Measurements from ENCODE around the gene LMNA. TPM values are rescaled to one million over a fixed set of nuclear protein-coding genes. Genes with fewer than 3 reads are reported as not detected.

The LMNA gene
- total RNA-seq, 1 experiment from 2014 or later: 68.8 TPM

DNA sequence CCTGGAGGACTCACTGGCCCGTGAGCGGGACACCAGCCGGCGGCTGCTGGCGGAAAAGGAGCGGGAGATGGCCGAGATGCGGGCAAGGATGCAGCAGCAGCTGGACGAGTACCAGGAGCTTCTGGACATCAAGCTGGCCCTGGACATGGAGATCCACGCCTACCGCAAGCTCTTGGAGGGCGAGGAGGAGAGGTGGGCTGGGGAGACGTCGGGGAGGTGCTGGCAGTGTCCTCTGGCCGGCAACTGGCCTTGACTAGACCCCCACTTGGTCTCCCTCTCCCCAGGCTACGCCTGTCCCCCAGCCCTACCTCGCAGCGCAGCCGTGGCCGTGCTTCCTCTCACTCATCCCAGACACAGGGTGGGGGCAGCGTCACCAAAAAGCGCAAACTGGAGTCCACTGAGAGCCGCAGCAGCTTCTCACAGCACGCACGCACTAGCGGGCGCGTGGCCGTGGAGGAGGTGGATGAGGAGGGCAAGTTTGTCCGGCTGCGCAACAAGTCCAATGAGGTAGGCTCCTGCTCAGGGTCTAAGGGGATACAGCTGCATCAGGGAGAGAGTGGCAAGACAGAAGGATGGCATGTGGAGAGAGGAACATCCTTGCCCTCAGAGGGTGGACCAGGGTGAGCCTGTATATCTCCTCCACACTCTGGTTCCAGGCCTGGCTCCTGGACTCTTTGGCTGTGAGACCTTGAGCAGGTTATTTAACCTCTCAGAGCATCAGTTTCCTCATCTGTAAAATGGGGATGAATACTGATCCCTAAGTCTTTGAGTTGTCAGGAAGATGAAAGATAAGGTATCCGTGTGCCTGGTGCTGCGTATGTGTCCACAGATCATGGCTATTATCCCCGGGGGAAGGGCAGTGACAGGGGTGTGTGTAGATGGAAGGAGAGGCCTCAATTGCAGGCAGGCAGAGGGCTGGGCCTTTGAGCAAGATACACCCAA is 21.7 kb downstream of the LMNA start (continued):
- TF ChIP-seq ATF6 (CRISPR knock-in tag; IDR thresholded peaks at IDR 0.05): no peak
- TF ChIP-seq CBFB (CRISPR knock-in tag; IDR thresholded peaks at IDR 0.05; ENCODE audit: low read depth): no peak
- no peak for TF ChIP-seq IRF2 (CRISPR knock-in tag; IDR thresholded peaks at IDR 0.05; ENCODE audit: borderline replicate concordance, low read depth)
- no peak for TF ChIP-seq IRF1 (CRISPR knock-in tag; IDR thresholded peaks at IDR 0.05)
- no peak for TF ChIP-seq PRRX2 (CRISPR knock-in tag; IDR thresholded peaks at IDR 0.05)
- no peak for TF ChIP-seq MYBL2 (CRISPR knock-in tag; IDR thresholded peaks at IDR 0.05)
- no peak for TF ChIP-seq STAT6 (CRISPR knock-in tag; conservative IDR thresholded peaks at IDR 0.05; ENCODE audit: low read depth)
- no peak for TF ChIP-seq ETV6 (CRISPR knock-in tag; IDR thresholded peaks at IDR 0.05)

DNA sequence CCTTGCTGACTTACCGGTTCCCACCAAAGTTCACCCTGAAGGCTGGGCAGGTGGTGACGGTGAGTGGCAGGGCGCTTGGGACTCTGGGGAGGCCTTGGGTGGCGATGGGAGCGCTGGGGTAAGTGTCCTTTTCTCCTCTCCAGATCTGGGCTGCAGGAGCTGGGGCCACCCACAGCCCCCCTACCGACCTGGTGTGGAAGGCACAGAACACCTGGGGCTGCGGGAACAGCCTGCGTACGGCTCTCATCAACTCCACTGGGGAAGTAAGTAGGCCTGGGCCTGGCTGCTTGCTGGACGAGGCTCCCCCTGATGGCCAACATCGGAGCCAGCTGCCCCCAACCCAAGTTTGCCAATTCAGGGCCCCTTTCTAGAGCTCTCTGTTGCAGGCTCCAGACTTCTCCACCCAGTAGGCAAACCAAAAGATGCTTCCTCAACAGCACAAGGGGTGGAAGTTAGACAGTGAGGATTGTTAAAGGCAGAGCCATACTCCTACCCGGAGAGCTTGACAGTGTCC is 22.5 kb downstream of the LMNA start:
- no peaks in the 10 kb centered on the region for H3K9me3 Mint-ChIP-seq
- peak; percentile 55 for DNase-seq (ENCODE audit: low spot score)
- H3K4me3 Mint-ChIP-seq: no peak overlapping the region
- H3K27me3 Mint-ChIP-seq (ENCODE audit: low read depth): no peaks in the 10 kb centered on the region
- ChIA-PET CTCF (interaction anchor here (0.6 to 28.0 kb wide), 28 partner anchors 10 to 199 kb away, joined by 3 to 1176 read pairs (median 6); partner anchors contain the start of genes ARHGEF2, BGLAP, LMNA and MEX3A), POLR2A (interaction anchor here (0.6 to 1.0 kb wide), 5 partner anchors 15 to 451 kb away, joined by 3 to 4 read pairs (median 3); no protein-coding TSS in a partner anchor)
- H3K4me1 Mint-ChIP-seq: peaks cover 9% of the 10 kb centered on the region
- H3K36me3 Mint-ChIP-seq: peaks cover 9% of the 10 kb centered on the region
- ATAC-seq: peak; percentile 24; the same call in 1 of the 2 replicates
- no peak overlapping the region for H3K27ac Mint-ChIP-seq
- TF ChIP-seq TEAD4 (CRISPR knock-in tag; IDR thresholded peaks at IDR 0.05): no peak
- TF ChIP-seq, protein P1, sequence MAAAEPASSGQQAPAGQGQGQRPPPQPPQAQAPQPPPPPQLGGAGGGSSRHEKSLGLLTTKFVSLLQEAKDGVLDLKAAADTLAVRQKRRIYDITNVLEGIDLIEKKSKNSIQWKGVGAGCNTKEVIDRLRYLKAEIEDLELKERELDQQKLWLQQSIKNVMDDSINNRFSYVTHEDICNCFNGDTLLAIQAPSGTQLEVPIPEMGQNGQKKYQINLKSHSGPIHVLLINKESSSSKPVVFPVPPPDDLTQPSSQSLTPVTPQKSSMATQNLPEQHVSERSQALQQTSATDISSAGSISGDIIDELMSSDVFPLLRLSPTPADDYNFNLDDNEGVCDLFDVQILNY (CRISPR knock-in tag; IDR thresholded peaks at IDR 0.05): no peak
- no peak for TF ChIP-seq ELF4 (CRISPR knock-in tag; IDR thresholded peaks at IDR 0.05; ENCODE audit: low read depth)
- no peak for TF ChIP-seq ZNF396 (CRISPR knock-in tag; IDR thresholded peaks at IDR 0.05; ENCODE audit: borderline replicate concordance)
- no peak for TF ChIP-seq CREB1 (CRISPR knock-in tag; IDR thresholded peaks at IDR 0.05)
- TF ChIP-seq, protein P2, sequence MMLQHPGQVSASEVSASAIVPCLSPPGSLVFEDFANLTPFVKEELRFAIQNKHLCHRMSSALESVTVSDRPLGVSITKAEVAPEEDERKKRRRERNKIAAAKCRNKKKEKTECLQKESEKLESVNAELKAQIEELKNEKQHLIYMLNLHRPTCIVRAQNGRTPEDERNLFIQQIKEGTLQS (CRISPR knock-in tag; conservative IDR thresholded peaks at IDR 0.05): no peak
- TF ChIP-seq ZNF121 (CRISPR knock-in tag; IDR thresholded peaks at IDR 0.05): no peak
- no peak for TF ChIP-seq CREM (CRISPR knock-in tag; IDR thresholded peaks at IDR 0.05)
- no peak for TF ChIP-seq PREB (CRISPR knock-in tag; IDR thresholded peaks at IDR 0.05; ENCODE audit: borderline replicate concordance)
- no peak for TF ChIP-seq EMX1 (CRISPR knock-in tag; IDR thresholded peaks at IDR 0.05)
- TF ChIP-seq IRF2 (CRISPR knock-in tag; IDR thresholded peaks at IDR 0.05; ENCODE audit: borderline replicate concordance, low read depth): no peak
- TF ChIP-seq ZNF219 (CRISPR knock-in tag; IDR thresholded peaks at IDR 0.05; ENCODE audit: borderline replicate concordance): no peak
- TF ChIP-seq, protein P3, sequence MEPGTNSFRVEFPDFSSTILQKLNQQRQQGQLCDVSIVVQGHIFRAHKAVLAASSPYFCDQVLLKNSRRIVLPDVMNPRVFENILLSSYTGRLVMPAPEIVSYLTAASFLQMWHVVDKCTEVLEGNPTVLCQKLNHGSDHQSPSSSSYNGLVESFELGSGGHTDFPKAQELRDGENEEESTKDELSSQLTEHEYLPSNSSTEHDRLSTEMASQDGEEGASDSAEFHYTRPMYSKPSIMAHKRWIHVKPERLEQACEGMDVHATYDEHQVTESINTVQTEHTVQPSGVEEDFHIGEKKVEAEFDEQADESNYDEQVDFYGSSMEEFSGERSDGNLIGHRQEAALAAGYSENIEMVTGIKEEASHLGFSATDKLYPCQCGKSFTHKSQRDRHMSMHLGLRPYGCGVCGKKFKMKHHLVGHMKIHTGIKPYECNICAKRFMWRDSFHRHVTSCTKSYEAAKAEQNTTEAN (CRISPR knock-in tag; IDR thresholded peaks at IDR 0.05): no peak
- no peak for TF ChIP-seq CTCF (IDR thresholded peaks at IDR 0.05)
- TF ChIP-seq FOXK1 (CRISPR knock-in tag; IDR thresholded peaks at IDR 0.05): no peak
- TF ChIP-seq, protein P4, sequence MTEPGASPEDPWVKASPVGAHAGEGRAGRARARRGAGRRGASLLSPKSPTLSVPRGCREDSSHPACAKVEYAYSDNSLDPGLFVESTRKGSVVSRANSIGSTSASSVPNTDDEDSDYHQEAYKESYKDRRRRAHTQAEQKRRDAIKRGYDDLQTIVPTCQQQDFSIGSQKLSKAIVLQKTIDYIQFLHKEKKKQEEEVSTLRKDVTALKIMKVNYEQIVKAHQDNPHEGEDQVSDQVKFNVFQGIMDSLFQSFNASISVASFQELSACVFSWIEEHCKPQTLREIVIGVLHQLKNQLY (CRISPR knock-in tag; IDR thresholded peaks at IDR 0.05): no peak
